LNCaP clone FGC (cell line): Measurements from ENCODE around the gene IKBIP.

Source experiments
- DNase-seq: peaks from one replicate; pipeline ENCODE4 v3.0.0-alpha.2; 2011; ENCODE audit warnings: low read depth
- H3K4me3 ChIP-seq: 2 replicates; pipeline ENCODE4 v1.5.1; 2011; ENCODE audit warnings: mild to moderate bottlenecking, low read depth, low read length, control low read depth
- TF ChIP-seq, protein P1 (sequence below): IDR thresholded peaks from 2 replicates; pipeline ENCODE4 v1.5.1; 2012; ENCODE audit warnings: mild to moderate bottlenecking; ENCODE audit not compliant: control insufficient read depth, insufficient read depth; ENCODE audit errors: extremely low read depth

Gene IKBIP

DNA sequence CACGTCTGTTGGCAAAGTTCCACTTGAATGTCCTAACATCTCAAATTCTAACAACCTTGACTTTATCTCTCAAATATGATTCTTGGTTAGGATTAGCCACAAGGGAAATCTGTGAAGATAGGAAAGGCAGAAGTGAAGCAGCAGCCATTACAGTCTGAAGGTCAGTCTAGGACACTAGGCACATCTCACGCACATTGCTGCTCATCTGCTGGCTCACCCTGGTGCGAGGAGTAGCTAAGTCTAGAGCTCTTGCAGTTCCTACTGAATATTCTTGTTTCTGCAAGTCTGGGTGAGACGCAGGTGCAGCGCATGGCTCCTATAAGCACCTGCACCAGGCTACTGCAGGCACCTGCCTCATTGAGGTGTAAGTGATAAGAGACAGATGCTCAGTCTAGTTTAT lies 57.5 kb downstream of the IKBIP start:
- H3K4me3 ChIP-seq: no peak overlapping the region
- no peak for DNase-seq
- TF ChIP-seq, protein P1, sequence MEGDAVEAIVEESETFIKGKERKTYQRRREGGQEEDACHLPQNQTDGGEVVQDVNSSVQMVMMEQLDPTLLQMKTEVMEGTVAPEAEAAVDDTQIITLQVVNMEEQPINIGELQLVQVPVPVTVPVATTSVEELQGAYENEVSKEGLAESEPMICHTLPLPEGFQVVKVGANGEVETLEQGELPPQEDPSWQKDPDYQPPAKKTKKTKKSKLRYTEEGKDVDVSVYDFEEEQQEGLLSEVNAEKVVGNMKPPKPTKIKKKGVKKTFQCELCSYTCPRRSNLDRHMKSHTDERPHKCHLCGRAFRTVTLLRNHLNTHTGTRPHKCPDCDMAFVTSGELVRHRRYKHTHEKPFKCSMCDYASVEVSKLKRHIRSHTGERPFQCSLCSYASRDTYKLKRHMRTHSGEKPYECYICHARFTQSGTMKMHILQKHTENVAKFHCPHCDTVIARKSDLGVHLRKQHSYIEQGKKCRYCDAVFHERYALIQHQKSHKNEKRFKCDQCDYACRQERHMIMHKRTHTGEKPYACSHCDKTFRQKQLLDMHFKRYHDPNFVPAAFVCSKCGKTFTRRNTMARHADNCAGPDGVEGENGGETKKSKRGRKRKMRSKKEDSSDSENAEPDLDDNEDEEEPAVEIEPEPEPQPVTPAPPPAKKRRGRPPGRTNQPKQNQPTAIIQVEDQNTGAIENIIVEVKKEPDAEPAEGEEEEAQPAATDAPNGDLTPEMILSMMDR: no peak

DNA sequence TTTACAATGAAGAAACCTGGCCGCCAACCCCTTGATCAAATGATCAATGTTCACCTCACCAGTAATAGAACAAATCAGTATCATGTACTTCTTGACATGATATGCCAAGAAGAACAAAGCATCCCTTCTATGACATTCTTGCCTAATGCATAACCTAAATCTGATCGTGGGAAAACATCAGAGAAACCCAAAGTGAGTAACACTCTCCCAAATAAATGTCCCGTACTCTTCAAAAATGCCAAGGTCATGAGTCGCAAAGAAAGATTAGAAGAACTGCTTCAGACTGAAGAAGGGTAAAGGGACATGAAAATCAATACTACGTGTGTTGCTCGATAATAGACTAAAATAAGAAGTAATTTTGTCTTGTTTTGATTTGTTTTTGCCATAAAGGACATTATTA lies 62.5 kb downstream of the IKBIP start:
- DNase-seq: no peak
- TF ChIP-seq, protein P1: no peak
- no peak overlapping the region for H3K4me3 ChIP-seq

DNA sequence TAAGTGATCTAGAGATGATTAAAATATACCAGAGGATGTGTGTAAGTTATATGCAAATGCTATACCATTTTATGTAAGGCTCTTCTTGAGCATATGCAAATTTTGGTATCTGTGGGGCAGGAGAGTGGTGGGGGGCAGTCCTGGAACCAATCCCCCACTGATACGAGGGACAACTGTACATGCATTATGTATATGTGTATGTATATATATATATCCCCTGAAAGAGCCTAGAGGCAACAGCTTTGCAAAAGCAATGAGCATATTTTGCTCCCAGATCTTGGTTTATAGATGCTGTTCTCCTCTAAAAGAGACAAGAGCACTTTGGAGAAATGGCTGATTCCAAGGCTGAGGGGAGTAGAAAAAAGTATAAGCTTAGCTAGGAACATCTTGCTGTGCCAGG lies 63.5 kb downstream of the IKBIP start:
- no peak for DNase-seq
- TF ChIP-seq, protein P1: no peak
- no peak overlapping the region for H3K4me3 ChIP-seq

DNA sequence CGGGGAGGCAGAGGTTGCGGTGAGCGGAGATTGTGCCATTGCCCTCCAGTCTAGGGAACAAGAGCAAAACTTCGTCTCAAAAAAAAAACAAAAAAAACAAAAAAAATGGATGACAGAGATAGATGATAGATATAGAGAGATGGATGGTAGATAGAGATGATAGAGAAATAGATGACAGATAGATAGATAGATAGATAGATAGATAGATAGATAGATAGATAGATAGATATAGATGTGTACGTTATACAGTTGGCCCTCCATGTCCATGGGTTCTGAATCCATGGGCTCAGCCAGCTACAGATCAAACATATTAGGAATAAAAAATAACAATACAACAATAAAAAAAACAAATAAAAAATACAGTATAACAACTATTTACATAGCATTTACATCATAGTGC lies 63.9 kb downstream of the IKBIP start:
- no peak for DNase-seq
- TF ChIP-seq, protein P1: no peak
- H3K4me3 ChIP-seq: no peak overlapping the region

DNA sequence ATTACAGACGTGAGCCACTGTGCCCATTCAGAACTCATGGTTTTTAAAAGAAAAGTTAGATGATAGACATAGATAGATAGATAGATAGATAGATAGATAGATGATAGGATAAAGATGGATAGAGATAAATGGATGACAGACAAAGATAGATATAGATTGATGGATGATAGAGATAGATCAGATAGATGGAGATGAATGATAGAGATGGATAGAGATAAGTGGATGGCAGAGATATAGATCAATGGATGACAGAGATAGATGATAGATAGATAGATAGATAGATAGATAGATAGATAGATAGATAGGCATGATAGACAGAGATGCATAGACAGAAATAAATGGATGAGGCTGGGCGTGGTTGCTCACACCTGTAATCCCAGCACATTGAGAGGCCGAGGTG lies 64.8 kb downstream of the IKBIP start:
- TF ChIP-seq, protein P1: no peak
- no peak for DNase-seq
- no peak overlapping the region for H3K4me3 ChIP-seq

DNA sequence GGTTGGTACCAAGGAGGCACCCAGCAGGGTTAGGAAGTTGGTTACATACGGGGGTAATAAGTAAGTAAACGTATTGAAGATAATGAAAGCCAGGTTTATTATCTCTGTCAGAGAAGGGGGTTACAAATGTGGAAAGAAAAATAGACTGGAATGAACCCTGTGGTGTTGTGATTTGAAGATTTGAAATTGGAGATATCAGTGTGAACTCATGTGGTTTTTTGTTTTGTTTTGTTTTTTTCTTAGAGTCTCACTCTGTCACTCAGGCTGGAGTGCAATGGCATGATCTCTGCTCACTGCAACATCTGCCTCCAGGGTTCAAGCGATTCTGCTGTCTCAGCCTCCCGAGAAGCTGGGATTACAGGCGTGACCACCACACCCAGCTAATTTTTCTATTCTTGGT lies 65.2 kb downstream of the IKBIP start:
- no peak for DNase-seq
- H3K4me3 ChIP-seq: no peak overlapping the region
- TF ChIP-seq, protein P1: no peak

DNA sequence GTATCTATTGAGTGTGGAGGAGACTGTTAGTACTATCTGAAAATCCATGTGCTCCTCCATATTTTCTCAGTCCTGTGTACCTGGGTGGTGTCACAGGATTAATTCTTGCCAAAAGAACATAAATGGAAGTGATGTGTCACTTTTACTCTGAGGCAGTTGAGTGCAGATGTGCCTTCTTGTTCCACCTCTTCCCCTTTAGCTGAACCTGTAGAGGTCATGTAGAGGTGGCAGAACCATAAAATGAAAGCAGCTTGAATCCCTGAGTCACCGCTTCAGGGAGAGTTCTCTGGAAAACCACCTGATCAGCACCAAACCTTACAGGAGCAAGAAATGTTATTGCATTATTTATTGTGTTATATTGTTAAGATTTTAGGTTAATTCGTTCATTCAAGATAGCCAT lies 65.8 kb downstream of the IKBIP start:
- no peak overlapping the region for H3K4me3 ChIP-seq
- no peak for DNase-seq
- TF ChIP-seq, protein P1: no peak
